B cell (primary cell): Measurements from ENCODE around the gene DTNA.

Experiments used
- EZH2 ChIP-seq: IDR thresholded peaks from 2 replicates; pipeline ENCODE4 v1.6.1; 2012; ENCODE audit warnings: borderline replicate concordance, low read depth, mild to moderate bottlenecking, moderate library complexity, low read length; ENCODE audit not compliant: insufficient read depth, poor library complexity, severe bottlenecking
- TF ChIP-seq, protein P1 (sequence below): fragments of 200-600 bp; IDR thresholded peaks from one replicate; pipeline ENCODE4 v1.8.0; 2022; ENCODE audit warnings: antibody characterized with exemption, mild to moderate bottlenecking

DNA sequence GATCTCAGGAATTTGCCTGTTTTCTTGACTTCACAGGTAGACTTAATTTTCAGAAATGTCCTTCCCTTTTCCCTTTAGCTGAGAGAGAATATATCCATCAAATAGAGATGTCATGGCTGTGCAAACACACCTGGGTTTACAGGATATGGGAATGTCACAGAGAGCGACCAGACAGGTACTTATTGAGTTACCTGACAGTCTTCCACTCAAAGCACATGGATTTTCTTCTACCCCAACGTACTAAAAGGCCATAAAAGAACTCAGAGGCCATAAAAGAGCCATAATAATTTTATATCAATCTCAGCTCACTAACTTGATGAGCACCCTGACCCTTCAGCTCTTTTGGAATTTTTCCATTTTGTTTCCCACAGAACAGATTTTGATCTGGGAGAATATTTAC, 5.3 kb upstream of the DTNA start:
- TF ChIP-seq, protein P1, sequence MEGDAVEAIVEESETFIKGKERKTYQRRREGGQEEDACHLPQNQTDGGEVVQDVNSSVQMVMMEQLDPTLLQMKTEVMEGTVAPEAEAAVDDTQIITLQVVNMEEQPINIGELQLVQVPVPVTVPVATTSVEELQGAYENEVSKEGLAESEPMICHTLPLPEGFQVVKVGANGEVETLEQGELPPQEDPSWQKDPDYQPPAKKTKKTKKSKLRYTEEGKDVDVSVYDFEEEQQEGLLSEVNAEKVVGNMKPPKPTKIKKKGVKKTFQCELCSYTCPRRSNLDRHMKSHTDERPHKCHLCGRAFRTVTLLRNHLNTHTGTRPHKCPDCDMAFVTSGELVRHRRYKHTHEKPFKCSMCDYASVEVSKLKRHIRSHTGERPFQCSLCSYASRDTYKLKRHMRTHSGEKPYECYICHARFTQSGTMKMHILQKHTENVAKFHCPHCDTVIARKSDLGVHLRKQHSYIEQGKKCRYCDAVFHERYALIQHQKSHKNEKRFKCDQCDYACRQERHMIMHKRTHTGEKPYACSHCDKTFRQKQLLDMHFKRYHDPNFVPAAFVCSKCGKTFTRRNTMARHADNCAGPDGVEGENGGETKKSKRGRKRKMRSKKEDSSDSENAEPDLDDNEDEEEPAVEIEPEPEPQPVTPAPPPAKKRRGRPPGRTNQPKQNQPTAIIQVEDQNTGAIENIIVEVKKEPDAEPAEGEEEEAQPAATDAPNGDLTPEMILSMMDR = no peak
- TF ChIP-seq EZH2 = no peak
